NCI-H1105 treated with DMSO at 0.1 percent for 48 hours (cell line): ENCODE data around the gene BICRA.
"Not testable (repeated sequence)": the region's sequence is repeated elsewhere in the genome, so short reads cannot be mapped to it uniquely, and the experiment has no call there.

Source experiments
- DNase-seq: peaks from one replicate; lab custom pipeline; 2025; lab: John Stamatoyannopoulos, UW

BICRA gene

DNA sequence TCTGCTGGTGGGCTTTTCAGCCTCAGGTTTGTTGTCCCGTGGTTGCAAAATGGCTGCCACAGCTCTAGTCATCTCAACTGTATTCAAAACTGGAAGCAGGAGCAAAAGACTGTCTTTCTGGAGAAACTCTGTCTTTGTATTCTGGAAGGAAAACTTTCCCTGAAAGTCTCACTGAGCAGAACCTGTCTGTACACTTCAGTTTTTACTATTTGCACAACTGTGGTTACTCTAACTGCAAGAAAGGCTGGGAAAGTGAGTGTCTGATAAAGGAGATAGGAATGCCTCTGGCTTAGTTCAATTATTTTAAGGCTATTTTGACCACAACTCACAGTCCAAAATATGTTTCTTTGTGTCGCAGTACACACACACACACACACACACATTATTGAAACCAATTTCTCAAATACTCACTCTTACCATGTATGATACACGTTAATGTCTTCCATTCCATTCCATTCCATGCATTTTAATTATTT, 54.5 kb downstream of the BICRA start:
- DNase-seq: no peak

- no peak for DNase-seq
These were observed 55.2 kb downstream of the BICRA start for GRCh38 chr19:47663911-47664771.

DNA sequence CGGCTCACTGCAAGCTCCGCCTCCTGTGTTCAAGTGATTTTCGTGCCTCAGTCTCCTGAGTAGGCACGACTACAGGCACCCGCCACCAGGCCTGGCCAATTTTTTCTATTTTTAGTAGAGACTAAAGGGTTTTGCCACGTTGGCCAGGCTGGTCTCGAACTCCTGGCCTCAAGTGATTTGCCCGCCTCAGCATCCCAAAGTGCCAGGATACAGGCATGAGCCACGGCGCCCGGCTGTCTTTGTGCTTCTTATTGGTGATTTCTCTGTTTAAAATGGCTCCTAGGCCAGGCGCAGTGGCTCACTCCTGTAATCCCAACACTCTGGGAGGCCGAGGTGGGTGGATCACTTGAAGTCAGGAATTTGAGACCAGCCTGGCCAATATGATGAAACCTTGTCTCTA, 59.6 kb downstream of the BICRA start:
- DNase-seq: not testable (repeated sequence)

GRCh38 chr19:47670736-47671135, 61.8 kb downstream of the BICRA start:
- DNase-seq: no peak

DNA sequence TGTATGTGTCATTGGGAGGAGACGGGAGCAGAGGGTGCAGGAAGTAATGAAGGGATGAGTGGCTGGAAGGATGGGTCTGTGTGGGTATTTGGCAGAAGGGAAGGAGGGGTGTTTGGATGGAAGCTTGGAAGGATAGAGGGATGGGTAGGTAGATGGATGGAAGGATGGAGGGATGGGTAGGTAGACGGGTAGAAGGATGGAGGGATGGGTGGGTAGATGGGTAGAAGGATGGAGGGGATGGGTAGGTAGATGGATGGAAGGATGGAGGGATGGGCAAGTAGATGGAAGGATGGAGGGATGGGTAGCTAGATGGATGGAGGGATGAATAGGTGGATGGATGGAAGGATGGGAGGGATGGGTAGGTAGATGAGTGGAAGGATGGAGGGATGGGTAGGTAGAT, 62.6 kb downstream of the BICRA start:
- no peak for DNase-seq

DNA sequence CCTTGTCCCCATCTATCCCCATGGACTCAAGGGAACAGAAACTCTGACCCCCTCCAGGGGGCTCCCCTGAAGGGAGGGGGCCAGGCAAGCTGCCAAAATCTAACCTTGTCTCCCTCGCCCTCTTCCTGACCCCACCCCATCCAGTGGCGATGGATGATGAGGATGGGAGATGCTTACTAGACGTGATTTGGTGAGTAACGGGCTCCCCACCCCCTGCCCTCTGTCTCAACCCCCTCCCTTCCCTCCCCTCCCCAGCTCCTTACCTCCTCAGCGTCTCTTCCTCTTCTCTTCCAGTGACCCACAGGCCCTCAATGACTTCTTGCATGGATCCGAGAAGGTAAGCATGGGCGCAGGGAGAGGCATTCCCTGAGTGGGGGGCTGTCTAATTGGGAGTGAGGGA, 64.5 kb downstream of the BICRA start:
- DNase-seq: no peak

GRCh38 chr19:47674548-47674947, 65.6 kb downstream of the BICRA start:
- DNase-seq: no peak

GRCh38 chr19:47675271-47675670, 66.3 kb downstream of the BICRA start:
- DNase-seq: no peak

GRCh38 chr19:47675859-47676258, 66.9 kb downstream of the BICRA start:
- DNase-seq: no peak

- DNase-seq: no peak
These were observed 67.9 kb downstream of the BICRA start for GRCh38 chr19:47676811-47677210.

- DNase-seq: no peak
These were observed 70.4 kb downstream of the BICRA start for GRCh38 chr19:47679251-47679900.

DNA sequence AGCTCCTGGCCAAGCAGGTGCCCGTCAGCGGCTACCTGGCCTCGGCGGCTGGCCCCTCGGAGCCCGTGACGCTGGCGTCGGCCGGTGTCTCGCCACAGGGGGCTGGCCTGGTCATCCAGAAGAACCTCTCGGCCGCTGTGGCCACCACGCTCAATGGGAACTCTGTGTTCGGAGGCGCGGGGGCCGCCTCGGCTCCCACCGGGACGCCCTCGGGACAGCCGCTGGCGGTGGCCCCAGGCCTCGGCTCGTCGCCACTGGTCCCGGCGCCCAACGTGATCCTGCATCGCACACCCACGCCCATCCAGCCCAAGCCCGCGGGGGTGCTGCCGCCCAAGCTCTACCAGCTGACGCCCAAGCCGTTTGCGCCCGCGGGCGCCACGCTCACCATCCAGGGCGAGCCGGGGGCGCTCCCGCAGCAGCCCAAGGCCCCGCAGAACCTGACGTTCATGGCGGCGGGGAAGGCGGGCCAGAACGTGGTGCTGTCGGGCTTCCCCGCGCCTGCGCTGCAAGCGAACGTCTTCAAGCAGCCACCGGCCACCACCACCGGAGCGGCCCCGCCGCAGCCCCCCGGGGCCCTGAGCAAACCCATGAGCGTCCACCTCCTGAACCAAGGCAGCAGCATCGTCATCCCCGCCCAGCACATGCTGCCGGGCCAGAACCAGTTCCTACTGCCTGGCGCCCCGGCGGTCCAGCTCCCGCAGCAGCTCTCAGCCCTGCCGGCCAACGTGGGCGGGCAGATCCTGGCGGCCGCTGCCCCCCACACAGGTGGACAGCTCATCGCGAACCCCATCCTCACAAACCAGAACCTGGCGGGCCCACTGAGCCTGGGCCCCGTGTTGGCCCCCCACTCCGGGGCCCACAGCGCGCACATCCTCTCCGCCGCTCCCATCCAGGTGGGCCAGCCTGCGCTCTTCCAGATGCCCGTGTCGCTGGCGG, 71.3 kb downstream of the BICRA start:
- no peak for DNase-seq

DNA sequence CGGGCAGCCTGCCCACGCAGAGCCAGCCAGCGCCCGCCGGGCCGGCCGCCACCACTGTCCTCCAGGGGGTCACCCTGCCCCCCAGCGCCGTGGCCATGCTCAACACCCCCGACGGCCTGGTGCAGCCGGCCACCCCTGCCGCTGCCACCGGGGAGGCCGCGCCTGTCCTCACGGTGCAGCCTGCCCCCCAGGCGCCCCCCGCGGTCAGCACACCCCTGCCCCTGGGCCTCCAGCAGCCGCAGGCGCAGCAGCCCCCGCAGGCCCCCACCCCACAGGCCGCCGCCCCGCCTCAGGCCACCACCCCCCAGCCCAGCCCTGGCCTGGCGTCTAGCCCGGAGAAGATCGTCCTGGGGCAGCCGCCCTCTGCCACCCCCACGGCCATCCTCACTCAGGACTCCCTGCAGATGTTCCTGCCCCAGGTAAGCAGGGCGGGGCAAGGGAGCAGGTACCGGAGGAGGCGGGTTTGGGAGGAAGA, 72.0 kb downstream of the BICRA start:
- no peak for DNase-seq

- DNase-seq: no peak
These were observed 72.5 kb downstream of the BICRA start for GRCh38 chr19:47681388-47681787.

DNA sequence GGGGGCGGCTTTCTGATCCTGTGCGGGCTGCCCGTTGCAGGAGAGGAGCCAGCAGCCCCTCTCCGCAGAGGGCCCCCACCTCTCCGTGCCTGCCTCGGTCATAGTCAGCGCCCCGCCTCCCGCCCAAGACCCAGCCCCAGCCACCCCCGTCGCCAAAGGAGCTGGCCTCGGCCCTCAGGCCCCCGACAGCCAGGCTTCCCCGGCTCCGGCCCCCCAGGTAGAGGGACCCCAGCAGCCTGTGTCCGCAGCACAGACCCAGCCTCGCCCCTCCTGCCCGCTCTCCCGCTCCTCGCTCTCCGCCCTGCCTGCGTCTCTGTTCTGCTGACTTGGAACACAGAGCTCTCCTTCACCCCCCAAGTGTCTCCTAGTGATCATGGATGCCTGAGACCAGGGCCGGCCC, 73.0 kb downstream of the BICRA start:
- DNase-seq: no peak

GRCh38 chr19:47682939-47683338, 74.0 kb downstream of the BICRA start:
- DNase-seq: no peak

- DNase-seq: no peak
These were observed 77.9 kb downstream of the BICRA start for GRCh38 chr19:47686679-47687450.

DNA sequence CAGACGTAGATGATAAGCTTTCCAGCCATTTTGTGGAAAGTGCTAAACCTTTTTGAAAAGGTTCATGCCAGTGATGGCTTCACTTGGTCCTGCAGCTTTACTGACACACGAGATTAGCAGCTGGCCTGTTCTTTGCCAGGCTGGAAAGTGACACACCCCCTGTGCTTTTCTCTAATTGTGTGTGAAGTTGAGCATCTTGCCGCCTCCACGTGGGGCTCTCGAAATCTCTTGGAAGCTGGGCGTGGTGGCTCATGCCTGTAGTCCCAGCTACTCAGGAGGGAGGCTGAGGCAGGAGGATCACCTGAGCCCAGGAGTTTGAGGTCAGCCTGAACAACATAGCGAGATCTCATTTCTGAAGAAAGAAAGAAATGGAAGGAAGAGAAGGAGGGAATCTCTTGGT, 79.0 kb downstream of the BICRA start:
- DNase-seq: no peak

DNA sequence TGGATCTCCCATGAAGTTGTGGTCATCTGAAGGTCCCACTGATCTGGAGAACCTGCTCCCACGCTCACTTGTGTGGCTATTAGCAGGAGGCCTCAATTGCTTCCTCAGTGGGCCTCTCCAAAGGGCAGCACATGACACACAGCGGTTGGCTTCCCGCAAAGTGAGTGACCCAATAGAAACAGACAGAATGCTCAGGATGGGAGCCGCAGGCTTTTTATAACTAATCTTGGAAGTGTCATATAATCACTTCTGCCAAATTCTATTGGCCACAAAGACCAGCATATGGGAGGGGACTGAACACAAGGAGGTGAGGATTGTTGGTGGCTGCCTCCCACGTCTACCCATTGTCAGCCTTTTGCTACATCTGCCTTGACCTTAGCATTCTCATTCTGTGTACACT, 82.2 kb downstream of the BICRA start:
- DNase-seq: no peak

GRCh38 chr19:47691782-47692181, 82.8 kb downstream of the BICRA start:
- DNase-seq: no peak

DNA sequence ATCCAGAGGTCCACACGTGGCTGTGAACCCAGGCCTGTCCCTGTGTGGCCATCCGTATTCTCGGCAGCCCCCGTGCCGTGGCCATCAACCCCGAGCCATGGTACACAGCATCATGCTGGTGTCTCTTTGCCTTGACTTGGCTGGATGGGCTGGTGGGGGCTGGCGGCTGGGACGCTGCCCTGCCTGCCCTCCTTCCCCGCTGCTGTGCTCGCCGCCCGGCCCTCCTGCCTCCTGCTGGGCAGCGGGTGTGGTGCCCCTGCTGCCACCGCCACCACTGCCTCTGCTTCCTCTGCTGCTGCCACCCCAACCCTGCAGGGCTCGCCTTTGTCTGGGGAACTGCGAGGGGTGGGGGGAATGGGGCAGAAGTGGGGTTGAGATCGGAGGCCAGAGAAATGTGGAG, 84.6 kb downstream of the BICRA start:
- DNase-seq: no peak
